ENCODE results near the gene FOXQ1.
"Not testable (repeated sequence)": the region's sequence is repeated elsewhere in the genome, so short reads cannot be mapped to it uniquely, and the experiment has no call there.

Gene FOXQ1

DNA sequence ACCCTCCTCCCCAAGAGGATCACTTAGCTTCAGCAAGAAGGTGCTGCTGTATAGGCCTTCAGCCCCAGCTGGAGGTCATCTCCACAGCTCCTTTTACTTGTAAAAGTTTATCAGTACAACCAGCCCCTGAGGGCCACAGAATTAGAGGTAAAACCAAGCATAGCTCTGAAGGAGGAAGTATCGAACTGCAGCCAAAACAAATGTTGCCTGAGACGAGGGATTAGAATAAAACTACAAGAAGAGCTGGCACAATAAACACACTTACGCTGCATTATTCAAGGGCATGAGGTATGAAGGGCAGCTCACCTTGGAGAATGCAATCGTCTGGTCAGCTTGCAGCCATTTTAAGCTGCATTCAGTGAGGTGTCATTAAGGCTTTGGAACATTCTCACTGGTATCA is 21.1 kb upstream of the FOXQ1 start:
- no peak for DNase-seq (ENCODE audit: low read depth in 2 of 2)

DNA sequence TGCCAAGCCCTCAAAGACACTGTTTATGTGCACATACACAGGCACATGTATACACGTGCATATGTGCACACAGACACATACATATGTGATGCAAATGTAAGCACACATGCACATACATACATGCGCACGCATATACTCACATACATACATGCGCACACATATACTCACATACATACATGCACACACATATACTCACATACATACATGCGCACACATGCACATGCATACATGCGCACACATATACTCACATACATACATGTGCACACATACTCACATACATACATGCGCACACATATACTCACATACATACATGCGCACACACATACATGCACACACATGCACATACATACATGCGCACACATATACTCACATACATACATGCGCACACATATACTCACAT is 20.5 kb upstream of the FOXQ1 start:
- no peak for DNase-seq (ENCODE audit: low read depth in 2 of 2)

DNA sequence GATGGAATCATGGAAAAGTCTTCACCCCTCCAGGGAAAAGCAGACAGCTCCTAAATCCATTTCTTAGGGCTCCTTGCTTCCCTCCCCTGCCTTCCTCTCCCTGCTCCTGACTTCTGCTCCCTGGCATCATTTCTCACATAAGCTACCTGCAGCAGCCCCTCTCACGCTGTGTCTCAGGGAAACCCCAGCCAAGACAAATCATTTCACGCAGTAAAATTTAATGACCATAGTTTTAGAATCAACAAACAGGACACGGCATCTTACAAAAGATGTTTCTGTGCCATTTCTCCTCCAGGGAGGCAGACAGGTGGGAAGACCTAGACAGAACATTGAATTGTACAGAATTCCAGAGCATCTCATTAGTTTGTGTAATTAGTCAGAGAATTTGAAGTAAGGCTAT is 16.5 kb upstream of the FOXQ1 start:
- DNase-seq (ENCODE audit: low read depth in 2 of 2), result no peak

DNA sequence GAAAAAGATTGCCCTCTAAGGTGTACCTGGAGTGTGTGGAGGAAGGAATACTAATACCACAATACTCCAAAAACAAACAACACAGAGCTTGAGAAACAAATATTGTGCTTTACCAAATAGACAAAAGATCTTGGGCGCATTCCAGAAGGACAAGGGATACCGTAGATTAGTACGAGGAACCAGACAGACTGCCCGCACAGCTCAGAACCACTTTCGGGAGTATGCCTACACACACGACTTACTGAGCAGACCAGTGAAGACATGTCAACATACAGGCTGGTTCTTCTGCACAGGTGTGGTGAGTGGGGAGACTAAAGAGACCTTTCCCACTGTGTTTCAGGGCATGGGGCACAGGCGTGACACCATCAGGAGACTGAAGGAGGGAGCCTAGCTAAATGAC is 15.8 kb upstream of the FOXQ1 start:
- DNase-seq (ENCODE audit: low read depth in 2 of 2), result no peak

- no peak for DNase-seq (ENCODE audit: low read depth in 2 of 2)
These were observed 15.4 kb upstream of the FOXQ1 start for GRCh38 chr6:1296542-1296941.

DNA sequence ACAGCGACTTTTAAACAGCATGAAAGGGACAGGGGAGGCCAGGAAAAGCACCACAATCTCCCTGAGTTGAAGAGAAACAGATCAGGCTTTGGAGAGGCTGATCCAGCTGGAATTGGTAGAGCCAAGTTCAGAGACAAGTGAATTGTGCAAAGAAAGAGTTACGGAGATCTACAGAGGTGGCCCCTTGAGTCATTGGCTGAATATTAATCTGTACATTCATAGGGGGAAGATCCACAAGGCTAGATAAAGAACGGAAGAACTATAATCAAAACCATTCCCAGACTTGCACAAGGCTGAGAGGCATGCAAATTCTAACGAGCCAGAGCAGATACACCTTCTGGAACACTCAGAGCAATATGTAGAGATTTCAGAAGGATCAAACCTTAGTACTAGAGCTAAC is 14.2 kb upstream of the FOXQ1 start:
- no peak for DNase-seq (ENCODE audit: low read depth in 2 of 2)

DNA sequence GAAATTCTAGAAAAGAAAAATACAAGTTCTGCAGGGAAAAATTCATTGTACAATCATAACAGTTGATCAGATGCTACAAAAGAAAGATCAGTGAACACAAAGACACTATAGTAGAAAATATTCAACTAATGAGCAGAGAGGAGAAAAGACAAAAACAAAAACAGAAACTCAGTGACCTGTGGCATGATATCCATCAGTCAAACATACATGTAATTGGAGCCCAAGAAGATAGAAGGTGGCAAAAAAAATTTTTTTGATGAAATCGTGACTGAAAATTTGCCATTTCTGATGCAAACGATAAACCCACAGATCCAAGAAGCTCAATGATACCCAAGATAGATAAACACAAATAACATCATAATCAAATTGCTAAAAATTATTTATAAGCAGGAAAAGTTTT is 13.1 kb upstream of the FOXQ1 start:
- DNase-seq (ENCODE audit: low read depth in 2 of 2), result no peak

DNA sequence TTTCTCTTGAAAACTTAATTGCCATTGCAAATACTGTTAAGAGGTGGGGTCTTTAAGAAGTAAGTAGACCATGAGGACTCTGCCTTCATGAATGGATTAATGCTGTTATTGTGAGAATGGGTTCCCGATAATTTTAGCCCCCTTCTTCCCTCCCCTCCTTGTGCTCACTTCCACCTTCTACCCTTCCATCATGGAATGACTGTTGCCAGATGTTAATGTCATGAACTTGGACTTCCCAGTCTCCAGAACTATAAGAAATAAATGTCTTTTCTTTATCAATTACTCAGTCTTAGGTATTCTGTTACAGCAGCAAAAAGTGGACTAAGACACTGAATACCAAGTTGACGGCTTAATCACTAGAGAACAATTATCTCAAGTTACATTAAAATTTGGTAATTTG is 5.8 kb upstream of the FOXQ1 start:
- no peak for DNase-seq (ENCODE audit: low read depth in 2 of 2)

- no peak for DNase-seq (ENCODE audit: low read depth in 2 of 2)
These were observed 2.5 kb upstream of the FOXQ1 start for GRCh38 chr6:1309366-1309765.

GRCh38 chr6:1310628-1311399 is 1.1 kb upstream of the FOXQ1 start:
- DNase-seq (ENCODE audit: low read depth in 2 of 2), result no peak

GRCh38 chr6:1312203-1312472 is 240 bp downstream of the FOXQ1 start:
- DNase-seq (ENCODE audit: low read depth in 2 of 2), result no peak

- no peak for DNase-seq (ENCODE audit: low read depth in 2 of 2)
These were observed 822 bp downstream of the FOXQ1 start for GRCh38 chr6:1312473-1313367.

DNA sequence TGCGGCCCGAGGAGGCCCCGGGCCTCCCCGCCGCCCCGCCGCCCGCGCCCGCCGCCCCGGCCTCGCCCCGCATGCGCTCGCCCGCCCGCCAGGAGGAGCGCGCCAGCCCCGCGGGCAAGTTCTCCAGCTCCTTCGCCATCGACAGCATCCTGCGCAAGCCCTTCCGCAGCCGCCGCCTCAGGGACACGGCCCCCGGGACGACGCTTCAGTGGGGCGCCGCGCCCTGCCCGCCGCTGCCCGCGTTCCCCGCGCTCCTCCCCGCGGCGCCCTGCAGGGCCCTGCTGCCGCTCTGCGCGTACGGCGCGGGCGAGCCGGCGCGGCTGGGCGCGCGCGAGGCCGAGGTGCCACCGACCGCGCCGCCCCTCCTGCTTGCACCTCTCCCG is 1.5 kb downstream of the FOXQ1 start:
- DNase-seq (ENCODE audit: low read depth in 2 of 2), result no peak

GRCh38 chr6:1313767-1314503 is 2.0 kb downstream of the FOXQ1 start:
- DNase-seq (ENCODE audit: low read depth in 2 of 2), result no peak

DNA sequence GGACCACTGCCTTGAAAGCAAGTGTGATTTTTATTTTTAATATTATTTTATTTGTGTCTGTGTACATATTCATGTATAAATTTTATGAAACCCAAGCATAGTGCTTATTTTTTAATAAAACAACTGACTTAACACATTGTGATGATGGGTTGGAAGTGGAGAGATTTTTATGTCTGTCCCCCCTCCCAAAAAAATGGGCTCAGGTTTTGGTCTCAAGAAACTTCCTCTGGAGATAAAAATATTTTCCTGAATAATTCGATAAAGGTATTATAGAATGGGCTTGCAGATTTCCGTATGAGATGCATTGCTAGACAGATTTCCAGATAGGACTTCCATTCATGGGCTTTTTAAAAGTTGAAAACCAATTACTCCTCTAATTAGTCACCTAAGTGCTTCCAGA is 2.7 kb downstream of the FOXQ1 start:
- DNase-seq (ENCODE audit: low read depth in 2 of 2), result no peak

GRCh38 chr6:1315201-1315559 is 3.3 kb downstream of the FOXQ1 start:
- DNase-seq (ENCODE audit: low read depth in 2 of 2), result no peak

DNA sequence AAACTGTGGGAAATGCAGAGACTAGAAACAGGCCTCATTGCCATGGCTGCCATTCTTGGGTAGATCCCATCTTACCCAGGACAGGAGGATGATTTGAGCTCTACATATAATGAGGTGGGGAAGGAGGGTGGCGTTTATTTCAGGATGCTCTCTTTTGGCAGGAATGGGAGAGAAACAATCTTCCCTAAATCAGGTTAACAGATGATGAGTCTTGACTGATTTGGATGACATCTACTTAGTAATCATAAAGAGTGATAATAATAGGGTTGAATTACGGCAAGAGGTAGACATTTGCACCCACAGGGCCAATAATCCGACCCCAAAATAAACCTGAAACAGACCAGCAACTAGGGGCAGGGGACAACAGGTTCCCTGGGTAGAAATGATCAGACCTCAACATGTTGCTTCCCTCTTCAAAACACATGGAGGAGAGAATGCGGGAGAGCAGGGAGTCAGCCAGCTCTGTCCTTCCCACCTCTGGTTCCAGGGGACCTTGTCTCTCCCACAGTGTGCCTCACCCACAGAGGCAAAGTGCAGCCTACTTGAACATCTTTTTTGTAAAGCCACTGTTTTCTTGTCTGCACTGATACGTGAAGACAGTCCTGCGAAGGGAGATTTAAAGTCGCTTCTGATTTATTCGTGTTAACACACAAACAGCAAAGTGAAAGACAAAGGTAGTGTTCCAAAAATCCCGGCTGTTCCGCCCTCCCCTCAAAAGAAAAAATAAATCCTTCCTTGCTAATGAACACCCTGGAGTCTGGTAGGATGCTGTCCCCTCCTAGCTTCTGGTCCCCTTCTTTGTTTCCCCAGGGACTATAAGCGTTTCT is 3.9 kb downstream of the FOXQ1 start:
- DNase-seq (ENCODE audit: low read depth in 2 of 2), result no peak

DNA sequence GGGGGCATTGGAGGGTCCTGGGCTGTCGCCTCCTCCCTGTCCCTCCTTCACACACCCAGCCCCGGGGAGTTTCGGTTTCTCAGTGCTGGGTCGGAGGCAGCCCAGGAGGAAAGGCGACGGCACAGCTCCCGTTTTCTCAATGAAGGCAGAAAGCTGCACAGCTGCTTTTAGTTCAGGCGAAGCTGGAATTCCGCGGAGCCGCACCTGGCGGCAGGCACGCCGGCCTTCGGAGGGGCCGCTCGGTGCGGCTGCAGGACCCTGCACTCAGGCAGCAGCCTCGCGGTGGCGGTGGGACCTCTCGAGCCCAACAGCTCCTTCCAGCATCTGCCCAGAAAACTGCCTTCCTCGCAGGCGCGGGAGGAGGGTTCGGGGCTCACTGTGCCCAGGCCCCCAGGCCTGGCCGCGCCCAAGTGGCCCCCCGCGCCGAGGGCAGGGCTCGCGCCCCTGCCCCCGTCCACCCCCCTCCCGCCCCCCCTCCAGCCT is 4.6 kb downstream of the FOXQ1 start:
- no peak for DNase-seq (ENCODE audit: low read depth in 2 of 2)

- no peak for DNase-seq (ENCODE audit: low read depth in 2 of 2)
These were observed 5.5 kb downstream of the FOXQ1 start for GRCh38 chr6:1317302-1317815.

DNA sequence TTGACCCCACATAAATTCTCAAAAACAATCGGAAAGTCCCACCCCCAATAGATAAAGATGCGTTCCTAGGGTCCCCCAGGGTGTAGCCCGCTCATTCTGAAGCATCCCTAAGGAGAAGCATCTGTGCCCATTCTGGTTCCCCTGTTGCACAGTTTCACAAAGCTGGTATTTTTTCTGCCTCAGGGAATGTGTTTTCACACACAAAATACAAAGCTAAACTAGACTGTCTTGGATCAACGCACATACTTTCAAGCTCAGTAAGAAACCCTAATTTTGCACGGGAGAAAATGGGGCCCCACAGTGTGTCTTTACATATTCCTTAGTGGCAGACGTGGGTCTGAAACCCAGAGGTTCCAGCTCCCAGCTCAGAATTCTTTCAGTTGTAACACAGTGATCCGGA is 6.1 kb downstream of the FOXQ1 start:
- DNase-seq (ENCODE audit: low read depth in 2 of 2), result no peak

DNA sequence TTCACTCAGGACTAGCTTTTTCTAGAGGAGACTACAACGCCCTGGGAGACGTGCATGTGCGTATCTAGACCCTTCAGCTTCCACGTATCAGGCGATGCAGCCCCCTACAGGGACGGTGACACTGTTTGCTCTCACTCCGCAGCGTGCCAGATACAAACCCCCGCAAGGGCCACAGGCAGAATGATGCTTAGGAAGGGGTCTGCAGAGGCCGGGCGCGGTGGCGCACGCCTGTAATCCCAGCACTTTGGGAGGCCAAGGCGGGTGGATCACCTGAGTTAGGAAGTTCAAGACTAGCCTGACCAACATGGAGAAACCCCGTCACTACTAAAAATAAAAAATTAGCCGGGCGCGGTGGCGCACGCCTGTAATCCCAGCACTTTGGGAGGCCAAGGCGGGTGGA is 6.7 kb downstream of the FOXQ1 start:
- not testable (repeated sequence) for DNase-seq (ENCODE audit: low read depth in 2 of 2)

GRCh38 chr6:1321738-1322137 is 9.8 kb downstream of the FOXQ1 start:
- no peak for DNase-seq (ENCODE audit: low read depth in 2 of 2)

All from stimulated activated CD8-positive, alpha-beta memory T cell treated with anti-CD3 and anti-CD28 coated beads, Interleukin-2, amount 100 ng/mL, for 48 hours (primary cell).